HCT116 (cell line): ENCODE data around the gene PITPNC1. TPM values are rescaled to one million over a fixed set of nuclear protein-coding genes. Genes with fewer than 3 reads are reported as not detected.

Experiments
- ATAC-seq: fragments of 200-7000 bp; cut with Tn5 transposase; 2 replicates; pipeline ENCODE4 v1.9.1; 2020; ENCODE audit warnings: mild to moderate bottlenecking, moderate library complexity
- BruUV-seq: library from RNA; stranded (reverse); fragments of 400-500 nt; replicated peaks from 2 replicates; lab custom pipeline; 2021; lab: Mats Ljungman, UMichigan
- CTCF ChIA-PET: fragments of 300-600 bp; sonication (Branson Sonifier 250); formaldehyde crosslinking; loops from one replicate; lab custom pipeline; 2021; ENCODE audit warnings: antibody characterized with exemption; lab: Charles Lee
- POLR2A ChIA-PET: fragments of 300-600, 350-600 bp; sonication (Branson Sonifier 250); formaldehyde crosslinking; loops from one replicate; lab custom pipeline; 2021; ENCODE audit warnings: antibody characterized with exemption; lab: Charles Lee
- RAD21 ChIA-PET, 2 experiments: fragments of 300-600 bp; sonication (Branson Sonifier 250); formaldehyde crosslinking; loops; one replicate each; lab custom pipeline; 2023; ENCODE audit warnings: low total read pairs in 2 of 2; ENCODE audit not compliant: uncharacterized antibody in 2 of 2, unreplicated experiment in 2 of 2, low non-redundant PET in 1 of 2; lab: Charles Lee
- DNase-seq: peaks from one replicate; pipeline ENCODE4 v3.0.0-alpha.2; 2010; ENCODE audit warnings: low read depth, low spot score
- H2AFZ ChIP-seq: fragments of 200-600 bp; shearing (Covaris generic), sonication (generic); 2 replicates; pipeline ENCODE4 v1.6.1; 2017; ENCODE audit warnings: low read depth, mixed run types, mixed read lengths, antibody characterized with exemption, low read length; ENCODE audit not compliant: poor library complexity, severe bottlenecking
- H3K27ac ChIP-seq: 2 replicates; pipeline ENCODE4 v1.5.1; 2012; ENCODE audit warnings: low read depth, low read length
- H3K27me3 ChIP-seq: fragments of 200-600 bp; sonication (generic); 2 replicates; pipeline ENCODE4 v1.6.1; 2016; ENCODE audit warnings: mixed run types, low read length, mixed read lengths; ENCODE audit not compliant: insufficient read depth
- H3K36me3 ChIP-seq, 2 experiments: fragments of 200-500 bp in 1 of 2; fragments of 200-600 bp in 1 of 2; sonication (Bioruptor generic) in 1 of 2; sonication (generic) in 1 of 2; 2 replicates each; pipeline versions ENCODE4 v1.5.1 to v1.6.1; 2014 to 2016; ENCODE audit warnings: low read length in 2 of 2, inconsistent platforms in 1 of 2, mixed read lengths in 1 of 2, mixed run types in 1 of 2; ENCODE audit not compliant: insufficient read depth in 2 of 2, control insufficient read depth in 1 of 2
- H3K4me1 ChIP-seq, 2 experiments: fragments of 200-600 bp in 1 of 2; sonication (generic) in 1 of 2; 2 replicates each; pipeline versions ENCODE4 v1.5.1 to v1.6.1; 2012 to 2017; ENCODE audit warnings: low read length in 2 of 2, inconsistent platforms in 1 of 2, mild to moderate bottlenecking in 1 of 2, mixed read lengths in 1 of 2, mixed run types in 1 of 2, moderate library complexity in 1 of 2; ENCODE audit not compliant: insufficient read depth in 2 of 2, control insufficient read depth in 1 of 2
- H3K4me2 ChIP-seq: fragments of 200-600 bp; sonication (generic); 2 replicates; pipeline ENCODE4 v1.6.1; 2017; ENCODE audit warnings: mixed run types, low read length, mixed read lengths
- H3K4me3 ChIP-seq, 2 experiments: fragments of 200-600 bp in 1 of 2; sonication (generic) in 1 of 2; replicated peaks in 1 of 2; 2 replicates each; pipeline ENCODE4 v1.5.1; 2011 to 2016; ENCODE audit warnings: low read length in 2 of 2, control low read depth in 1 of 2, low read depth in 1 of 2, mild to moderate bottlenecking in 1 of 2, mixed read lengths in 1 of 2, mixed run types in 1 of 2
- H3K79me2 ChIP-seq: fragments of 200-600 bp; sonication (generic); 2 replicates; pipeline ENCODE4 v1.6.1; 2017; ENCODE audit warnings: mild to moderate bottlenecking, mixed run types, low read length, moderate library complexity, mixed read lengths; ENCODE audit not compliant: insufficient read depth
- H3K9ac ChIP-seq: fragments of 200-600 bp; sonication (generic); 2 replicates; pipeline ENCODE4 v1.6.1; 2016; ENCODE audit warnings: low read length, mixed read lengths
- H3K9me2 ChIP-seq: fragments of 200-600 bp; sonication (generic), shearing (Covaris generic); 2 replicates; pipeline ENCODE4 v1.6.1; 2017; ENCODE audit warnings: mixed run types, mild to moderate bottlenecking, moderate library complexity; ENCODE audit not compliant: insufficient read depth
- H3K9me3 ChIP-seq, 2 experiments: fragments of 200-500 bp in 1 of 2; fragments of 200-600 bp in 1 of 2; sonication (Bioruptor generic) in 1 of 2; sonication (generic) in 1 of 2; 2 replicates each; pipeline ENCODE4 v1.6.1; 2014 to 2017; ENCODE audit warnings: low read length in 2 of 2, mixed read lengths in 2 of 2, inconsistent platforms in 1 of 2, low read depth in 1 of 2, mild to moderate bottlenecking in 1 of 2, mixed run types in 1 of 2, moderate library complexity in 1 of 2; ENCODE audit not compliant: control insufficient read depth in 1 of 2, insufficient read depth in 1 of 2
- H4K20me1 ChIP-seq: fragments of 200-600 bp; sonication (generic), shearing (Covaris generic); 2 replicates; pipeline ENCODE4 v1.6.1; 2017; ENCODE audit warnings: mixed run types, mild to moderate bottlenecking, moderate library complexity; ENCODE audit not compliant: insufficient read depth
- ATF3 ChIP-seq: IDR thresholded peaks from 2 replicates; pipeline ENCODE4 v1.6.1; 2012
- CBX3 ChIP-seq: IDR thresholded peaks from 2 replicates; pipeline ENCODE4 v1.6.1; 2012; ENCODE audit warnings: low read depth
- CEBPB ChIP-seq: IDR thresholded peaks from 2 replicates; pipeline ENCODE4 v1.6.1; 2012; ENCODE audit warnings: low read depth
- EZH2 ChIP-seq: fragments of 200-600 bp; sonication (generic); IDR thresholded peaks from 2 replicates; pipeline ENCODE4 v1.6.1; 2017; ENCODE audit warnings: antibody characterized with exemption, mixed run types
- JUND ChIP-seq: IDR thresholded peaks from 2 replicates; pipeline ENCODE4 v1.6.1; 2012
- POLR2AphosphoS5 ChIP-seq: IDR thresholded peaks from 2 replicates; pipeline ENCODE4 v1.6.1; 2011; ENCODE audit warnings: mild to moderate bottlenecking, low read depth, low read length, moderate library complexity
- RAD21 ChIP-seq: IDR thresholded peaks from 2 replicates; pipeline ENCODE4 v1.6.1; 2012; ENCODE audit warnings: low read depth, mild to moderate bottlenecking
- SIN3A ChIP-seq: IDR thresholded peaks from 2 replicates; pipeline ENCODE4 v1.6.1; 2012; ENCODE audit warnings: low read depth
- SP1 ChIP-seq: IDR thresholded peaks from 2 replicates; pipeline ENCODE4 v1.6.1; 2012; ENCODE audit warnings: low read depth
- SRF ChIP-seq: IDR thresholded peaks from 2 replicates; pipeline ENCODE4 v1.6.1; 2012; ENCODE audit warnings: low read depth
- TCF7L2 ChIP-seq: IDR thresholded peaks from 2 replicates; pipeline ENCODE4 v1.7.0; 2011; ENCODE audit warnings: borderline replicate concordance, inconsistent platforms; ENCODE audit not compliant: insufficient read depth, insufficient read length; ENCODE audit errors: extremely low read depth
- YY1 ChIP-seq: IDR thresholded peaks from 2 replicates; pipeline ENCODE4 v1.6.1; 2011; ENCODE audit warnings: low read length, low read depth, moderate library complexity, mild to moderate bottlenecking; ENCODE audit not compliant: insufficient replicate concordance; ENCODE audit errors: extremely low read depth
- ZBTB33 ChIP-seq: IDR thresholded peaks from 2 replicates; pipeline ENCODE4 v1.6.1; 2011; ENCODE audit warnings: mild to moderate bottlenecking, low read length, moderate library complexity; ENCODE audit not compliant: insufficient replicate concordance; ENCODE audit errors: extremely low read depth
- ZNF274 ChIP-seq: fragments of 200-500 bp; sonication (Bioruptor generic); IDR thresholded peaks from 2 replicates; pipeline ENCODE4 v1.6.1; 2014; ENCODE audit warnings: mild to moderate bottlenecking, low read depth, low read length, inconsistent platforms
- intact Hi-C: fragments of 100-400 bp; cut with micrococcal nuclease; formaldehyde crosslinking; loops from 2 replicates; pipeline ENCODE4 v1.10.0; 2022
- total RNA-seq: library from RNA; stranded (reverse); gene quantifications from one replicate; pipeline ENCODE4 v1.2.1, GENCODE V29; 2021; ENCODE audit not compliant: unreplicated experiment
- TF ChIP-seq, protein P1 (sequence below): IDR thresholded peaks from 2 replicates; pipeline ENCODE4 v1.6.1; 2012
- TF ChIP-seq, protein P2 (sequence below), 3 experiments: fragments of 200-600 bp in 1 of 3; sonication (generic) in 1 of 3; IDR thresholded peaks in 2 of 3; conservative IDR thresholded peaks in 1 of 3; 2 replicates each; pipeline ENCODE4 v1.5.1; 2012 to 2017; ENCODE audit warnings: low read depth in 2 of 3, low read length in 2 of 3, antibody characterized with exemption in 1 of 3, borderline replicate concordance in 1 of 3, control low read depth in 1 of 3, mild to moderate bottlenecking in 1 of 3, mixed read lengths in 1 of 3, mixed run types in 1 of 3, moderate library complexity in 1 of 3; ENCODE audit not compliant: insufficient read depth in 1 of 3

The PITPNC1 gene
- total RNA-seq, 1 experiment from 2014 or later = 41.9 TPM

DNA sequence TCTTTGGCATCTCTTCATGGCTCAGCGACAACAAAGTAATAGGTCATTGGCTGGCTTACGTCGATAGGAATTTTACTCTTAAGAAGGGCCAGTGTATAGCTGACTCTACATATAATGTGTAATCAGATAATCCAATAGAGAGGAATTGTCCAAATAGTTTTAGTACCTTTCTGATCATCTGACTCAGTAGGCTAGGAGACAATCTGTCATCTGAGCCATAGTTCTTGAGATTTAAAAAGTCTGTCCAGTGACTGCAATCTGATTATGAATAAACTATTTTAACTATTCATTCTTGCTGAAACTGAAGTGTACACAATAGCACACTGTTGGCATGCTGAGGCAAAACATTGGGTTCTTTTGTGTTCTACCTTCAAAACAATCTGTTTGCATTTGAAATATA, 319.3 kb downstream of the PITPNC1 start:
- CTCF ChIA-PET = interaction anchor here (1.7 kb wide), 1 partner anchor 322 kb away, joined by 4 read pairs; no protein-coding TSS in a partner anchor
- no TSS peak for BruUV-seq

More for the DNA sequence above, 319.3 kb downstream of the PITPNC1 start:
- no peak for DNase-seq
- H3K4me3 ChIP-seq = no peak overlapping the region
- no peak overlapping the region for H2AFZ ChIP-seq
- H3K9ac ChIP-seq = no peak overlapping the region
- no peaks in the 10 kb centered on the region for H3K4me1 ChIP-seq
- TF ChIP-seq RAD21 (no peak), TCF7L2 (no peak), SIN3A (no peak), YY1 (no peak), EZH2 (no peak), JUND (no peak), ZNF274 (no peak), SP1 (no peak), ATF3 (no peak), ZBTB33 (no peak), CBX3 (no peak), SRF (no peak), POLR2AphosphoS5 (no peak), CEBPB (no peak)
- TF ChIP-seq, protein P1, sequence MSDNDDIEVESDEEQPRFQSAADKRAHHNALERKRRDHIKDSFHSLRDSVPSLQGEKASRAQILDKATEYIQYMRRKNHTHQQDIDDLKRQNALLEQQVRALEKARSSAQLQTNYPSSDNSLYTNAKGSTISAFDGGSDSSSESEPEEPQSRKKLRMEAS = no peak
- TF ChIP-seq, protein P2, sequence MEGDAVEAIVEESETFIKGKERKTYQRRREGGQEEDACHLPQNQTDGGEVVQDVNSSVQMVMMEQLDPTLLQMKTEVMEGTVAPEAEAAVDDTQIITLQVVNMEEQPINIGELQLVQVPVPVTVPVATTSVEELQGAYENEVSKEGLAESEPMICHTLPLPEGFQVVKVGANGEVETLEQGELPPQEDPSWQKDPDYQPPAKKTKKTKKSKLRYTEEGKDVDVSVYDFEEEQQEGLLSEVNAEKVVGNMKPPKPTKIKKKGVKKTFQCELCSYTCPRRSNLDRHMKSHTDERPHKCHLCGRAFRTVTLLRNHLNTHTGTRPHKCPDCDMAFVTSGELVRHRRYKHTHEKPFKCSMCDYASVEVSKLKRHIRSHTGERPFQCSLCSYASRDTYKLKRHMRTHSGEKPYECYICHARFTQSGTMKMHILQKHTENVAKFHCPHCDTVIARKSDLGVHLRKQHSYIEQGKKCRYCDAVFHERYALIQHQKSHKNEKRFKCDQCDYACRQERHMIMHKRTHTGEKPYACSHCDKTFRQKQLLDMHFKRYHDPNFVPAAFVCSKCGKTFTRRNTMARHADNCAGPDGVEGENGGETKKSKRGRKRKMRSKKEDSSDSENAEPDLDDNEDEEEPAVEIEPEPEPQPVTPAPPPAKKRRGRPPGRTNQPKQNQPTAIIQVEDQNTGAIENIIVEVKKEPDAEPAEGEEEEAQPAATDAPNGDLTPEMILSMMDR (IDR thresholded peaks at IDR 0.05 in 2 of 3, conservative IDR thresholded peaks at IDR 0.05 in 1 of 3; ENCODE audit: borderline replicate concordance in 1 of 3, insufficient read depth in 1 of 3, low read depth in 2 of 3, low read length in 2 of 3) = no peak
- H4K20me1 ChIP-seq = no peaks in the 10 kb centered on the region
- H3K27me3 ChIP-seq = no peaks in the 10 kb centered on the region
- POLR2A ChIA-PET = no interaction called here
- no peaks in the 10 kb centered on the region for H3K79me2 ChIP-seq
- H3K9me2 ChIP-seq = no peaks in the 10 kb centered on the region
- ATAC-seq = no peak
- H3K27ac ChIP-seq = no peak overlapping the region
- RAD21 ChIA-PET = no interaction called here
- no peaks in the 10 kb centered on the region; a peak in 1 of 4 replicates for H3K36me3 ChIP-seq
- no peak overlapping the region for H3K4me2 ChIP-seq
- no peaks in the 10 kb centered on the region for H3K9me3 ChIP-seq
- intact Hi-C loops = no loop called here
